Stimulated activated CD8-positive, alpha-beta memory T cell treated with anti-CD3 and anti-CD28 coated beads, Interleukin-4, amount 100 ng/mL, for 48 hours (primary cell): ENCODE measurements around the gene STARD8.
"Not testable (repeated sequence)": the region's sequence is repeated elsewhere in the genome, so short reads cannot be mapped to it uniquely, and the experiment has no call there.

Source experiments
- DNase-seq: peaks from one replicate; pipeline ENCODE4 v3.0.0-alpha.2; 2020

Gene STARD8

DNA sequence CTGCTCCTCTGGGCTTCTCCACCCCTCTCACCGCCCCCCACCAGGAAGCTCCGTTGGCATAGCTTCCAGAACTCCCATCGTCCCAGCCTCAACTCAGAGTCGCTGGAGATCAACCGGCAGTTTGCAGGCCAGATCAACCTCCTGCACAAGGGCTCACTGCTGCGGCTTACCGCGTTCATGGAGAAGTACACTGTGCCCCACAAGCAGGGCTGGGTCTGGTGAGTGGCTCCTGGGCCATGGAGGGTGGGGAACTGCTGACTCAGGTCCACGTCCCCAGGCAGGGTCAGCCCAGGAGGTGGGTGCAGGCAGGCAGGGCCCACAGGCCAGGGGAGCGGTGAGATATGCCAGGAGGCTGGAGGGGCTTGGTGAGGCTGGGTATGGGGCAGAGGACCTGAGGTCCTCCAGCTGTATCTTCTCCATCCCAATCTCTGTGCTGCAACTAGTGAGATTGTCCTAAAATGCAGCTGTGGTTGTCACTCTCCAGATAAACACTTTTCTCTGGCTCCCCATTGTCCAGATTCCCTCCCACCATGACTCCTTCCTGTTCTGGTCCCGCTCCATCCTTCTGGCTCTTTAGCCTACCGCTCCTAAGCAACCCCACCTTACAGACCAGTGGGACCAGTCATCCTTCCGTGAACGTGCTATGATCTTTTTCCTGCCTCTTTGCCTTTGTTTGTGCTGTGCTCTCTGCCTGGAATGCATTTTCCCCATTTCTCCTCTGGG lies 71.9 kb downstream of the STARD8 start:
- DNase-seq, result no peak

DNA sequence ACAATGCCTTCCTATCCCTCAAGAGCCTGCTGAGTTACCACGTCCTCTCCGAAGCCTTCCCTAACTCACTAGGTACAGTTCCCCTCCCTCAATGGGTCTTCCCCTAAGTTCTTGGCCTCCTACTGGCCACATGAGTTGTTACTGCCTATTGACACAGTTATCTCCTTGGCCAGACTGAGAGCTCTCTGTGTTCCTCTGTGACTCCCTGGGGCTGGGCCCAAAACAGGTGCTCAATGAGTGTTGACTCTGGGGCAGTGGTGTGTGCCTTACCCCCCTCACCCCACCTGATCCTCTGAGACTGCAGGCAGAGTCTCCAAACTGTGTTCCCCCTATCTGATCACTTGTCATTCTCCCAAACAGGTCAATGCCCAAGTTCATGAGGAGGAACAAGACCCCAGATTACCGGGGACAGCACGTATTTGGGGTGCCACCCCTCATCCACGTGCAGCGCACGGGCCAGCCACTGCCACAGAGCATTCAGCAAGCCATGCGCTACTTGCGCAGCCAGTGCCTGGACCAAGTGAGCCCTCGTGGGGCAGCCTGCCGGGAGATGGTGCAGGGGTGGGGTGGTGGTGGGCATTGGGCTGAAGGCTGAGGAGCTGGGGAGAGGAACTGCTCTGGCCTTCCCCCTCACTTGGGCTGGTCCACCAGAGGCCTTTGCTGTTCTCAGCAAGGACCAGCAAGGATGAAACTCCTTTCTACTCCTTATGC lies 72.6 kb downstream of the STARD8 start:
- no peak for DNase-seq

- DNase-seq, result no peak
These were observed 73.4 kb downstream of the STARD8 start for GRCh38 chrX:68720851-68721250.

- no peak for DNase-seq
These were observed 74.1 kb downstream of the STARD8 start for GRCh38 chrX:68721546-68721945.

DNA sequence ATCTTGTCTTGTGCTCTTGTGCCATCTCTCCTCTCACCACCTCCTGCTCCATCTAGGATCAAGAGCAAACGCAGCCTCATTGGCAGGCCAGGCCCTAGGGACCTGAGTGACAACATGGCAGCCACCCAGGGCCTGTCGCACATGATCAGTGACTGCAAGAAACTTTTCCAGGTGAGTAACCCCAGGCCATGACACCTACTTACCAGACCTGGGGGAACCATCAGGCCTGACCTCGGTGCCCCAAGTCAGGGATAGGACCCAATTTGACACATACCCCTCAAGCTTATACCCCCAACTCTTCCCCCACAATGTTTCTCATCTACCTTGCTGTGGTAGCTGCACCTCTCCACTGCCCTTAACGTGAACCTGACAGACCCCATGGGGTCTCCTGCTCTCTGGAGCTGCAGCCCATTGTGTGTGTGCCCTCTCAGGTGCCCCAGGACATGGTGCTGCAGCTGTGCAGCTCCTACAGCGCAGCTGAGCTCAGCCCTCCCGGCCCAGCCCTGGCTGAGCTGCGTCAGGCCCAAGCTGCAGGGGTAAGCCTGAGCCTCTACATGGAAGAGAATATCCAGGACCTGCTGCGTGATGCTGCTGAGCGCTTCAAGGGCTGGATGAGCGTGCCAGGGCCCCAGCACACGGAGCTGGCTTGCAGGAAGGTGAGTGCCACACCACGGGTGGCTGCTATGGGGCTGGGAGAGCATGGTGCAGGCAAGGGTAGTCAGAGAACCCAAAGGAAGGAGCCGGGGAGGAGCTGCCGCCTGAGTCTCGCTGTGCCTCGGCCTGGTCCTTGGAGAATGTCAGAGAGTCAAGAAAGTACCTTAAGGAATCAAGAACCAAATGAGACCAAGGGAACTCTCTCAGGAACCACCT lies 74.8 kb downstream of the STARD8 start:
- DNase-seq, result no peak

DNA sequence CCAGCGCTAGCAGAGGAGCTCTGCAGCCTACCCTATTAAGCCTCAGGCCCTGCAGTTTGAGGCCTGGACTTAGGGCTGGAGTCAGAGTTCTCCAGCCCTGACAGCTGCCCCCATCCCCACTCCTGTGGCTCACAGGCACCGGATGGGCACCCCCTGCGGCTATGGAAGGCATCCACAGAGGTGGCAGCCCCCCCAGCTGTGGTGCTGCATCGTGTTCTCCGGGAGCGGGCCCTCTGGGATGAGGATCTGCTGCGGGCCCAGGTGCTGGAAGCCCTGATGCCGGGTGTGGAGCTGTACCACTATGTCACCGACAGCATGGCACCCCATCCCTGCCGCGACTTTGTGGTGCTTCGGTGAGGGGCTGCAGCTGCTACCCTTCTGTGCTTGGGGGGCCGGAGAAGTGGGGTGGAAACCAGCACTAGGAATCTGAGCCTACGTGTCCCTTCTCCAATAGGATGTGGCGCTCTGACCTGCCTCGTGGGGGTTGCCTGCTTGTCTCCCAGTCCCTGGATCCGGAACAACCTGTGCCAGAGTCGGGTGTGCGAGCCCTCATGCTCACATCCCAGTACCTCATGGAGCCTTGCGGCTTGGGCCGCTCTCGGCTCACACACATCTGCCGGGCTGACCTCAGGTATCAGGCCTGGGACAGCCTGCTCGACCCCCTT lies 76.2 kb downstream of the STARD8 start:
- no peak for DNase-seq

DNA sequence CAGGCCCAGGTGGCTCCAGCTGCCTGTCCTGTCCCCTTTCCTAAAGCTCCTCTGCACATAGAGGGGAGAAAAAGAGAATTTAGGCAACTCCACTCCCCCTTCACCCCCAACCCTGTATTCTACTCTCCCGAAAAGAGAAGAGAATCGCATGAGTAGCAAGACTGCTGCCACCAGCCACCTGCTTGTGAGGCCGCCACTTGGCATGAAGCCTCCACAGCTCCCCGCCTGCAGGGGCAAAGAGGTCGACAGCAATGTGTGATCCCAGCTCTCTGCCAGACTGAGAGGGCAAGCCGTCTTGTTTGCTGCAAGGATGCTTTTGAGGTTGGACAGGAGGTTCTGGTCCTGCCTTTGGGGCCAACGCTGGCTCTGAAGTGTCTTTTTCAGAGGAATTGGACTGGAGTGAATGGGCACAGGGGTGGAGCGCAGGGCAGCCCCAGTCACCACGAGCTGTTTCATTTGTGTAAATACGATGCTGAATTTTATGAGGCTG lies 77.1 kb downstream of the STARD8 start:
- no peak for DNase-seq

- no peak for DNase-seq
These were observed 78.4 kb downstream of the STARD8 start for GRCh38 chrX:68725756-68726365.

- no peak for DNase-seq
These were observed 78.9 kb downstream of the STARD8 start for GRCh38 chrX:68726366-68726765.

DNA sequence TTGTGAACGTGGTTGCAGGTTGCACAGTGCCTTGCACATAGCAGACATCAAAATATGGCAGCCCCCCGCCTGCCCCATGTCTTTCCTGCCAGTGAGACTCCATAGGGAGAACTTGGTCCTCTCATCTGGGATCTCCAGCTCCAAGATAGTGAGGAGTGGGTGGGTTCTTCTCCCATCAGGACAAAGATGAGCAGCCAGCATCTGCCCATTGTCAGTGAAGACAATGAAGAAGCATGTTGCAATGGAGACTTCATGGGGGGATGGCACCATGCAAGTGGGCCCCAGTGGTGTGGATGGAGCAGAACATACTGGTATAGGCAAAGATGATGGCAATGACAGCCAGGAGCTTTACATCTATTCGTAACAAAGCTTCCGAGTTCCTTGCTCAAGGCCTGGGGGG lies 80.2 kb downstream of the STARD8 start:
- DNase-seq, result no peak

- DNase-seq, result no peak
These were observed 80.7 kb downstream of the STARD8 start for GRCh38 chrX:68728186-68728585.

GRCh38 chrX:68731254-68731653 lies 83.8 kb downstream of the STARD8 start:
- no peak for DNase-seq

DNA sequence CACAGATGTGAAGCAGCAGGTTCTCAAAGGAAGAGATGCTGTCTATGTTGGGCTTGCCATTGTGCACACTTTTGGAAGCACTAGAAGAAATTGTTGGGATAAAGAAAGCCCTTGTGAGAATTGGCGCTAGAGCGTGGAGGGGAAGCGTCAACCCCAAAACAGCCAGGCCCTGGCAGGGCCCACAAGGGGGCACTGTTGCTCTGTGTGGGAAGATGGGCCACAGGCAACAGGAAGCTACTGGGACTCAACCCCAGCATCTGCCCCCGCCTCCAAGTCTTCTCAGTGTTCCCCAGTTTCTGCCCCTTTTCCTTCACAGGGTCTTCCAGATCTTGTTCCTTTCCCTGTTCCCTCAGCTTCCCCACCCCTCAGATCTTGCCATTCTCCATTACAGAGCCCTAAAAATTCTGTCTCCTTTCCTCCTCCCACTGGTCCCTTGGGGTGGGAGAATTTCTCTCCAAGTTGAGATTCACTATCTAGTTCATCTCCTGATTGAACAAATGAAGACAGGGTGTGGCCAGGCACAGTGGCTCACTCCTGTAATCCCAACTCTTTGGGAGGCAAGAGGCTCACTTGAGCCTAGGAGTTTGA lies 85.5 kb downstream of the STARD8 start:
- DNase-seq, result peak; percentile 78

DNA sequence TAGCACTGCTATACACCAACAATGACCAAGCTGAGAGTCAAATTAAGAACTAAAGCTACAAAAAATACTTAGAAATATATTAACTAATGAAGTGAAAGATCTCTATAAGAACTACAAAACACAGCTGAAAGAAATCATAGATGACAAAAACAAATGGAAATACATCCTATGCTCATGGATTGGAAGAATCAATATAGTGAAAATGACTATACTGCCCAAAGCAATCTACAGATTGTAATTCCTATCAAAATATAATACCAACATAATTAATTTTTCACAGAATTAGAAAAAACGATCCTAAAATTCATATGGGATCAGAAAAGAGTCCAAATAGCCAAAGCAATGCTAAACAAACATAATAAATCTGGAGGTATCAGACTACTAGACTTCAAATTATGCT lies 87.8 kb downstream of the STARD8 start:
- DNase-seq, result no peak

GRCh38 chrX:68741864-68742263 lies 94.4 kb downstream of the STARD8 start:
- not testable (repeated sequence) for DNase-seq

- DNase-seq, result no peak
These were observed 96.3 kb downstream of the STARD8 start for GRCh38 chrX:68743754-68744153.

- DNase-seq, result no peak
These were observed 99.5 kb downstream of the STARD8 start for GRCh38 chrX:68746988-68747387.

DNA sequence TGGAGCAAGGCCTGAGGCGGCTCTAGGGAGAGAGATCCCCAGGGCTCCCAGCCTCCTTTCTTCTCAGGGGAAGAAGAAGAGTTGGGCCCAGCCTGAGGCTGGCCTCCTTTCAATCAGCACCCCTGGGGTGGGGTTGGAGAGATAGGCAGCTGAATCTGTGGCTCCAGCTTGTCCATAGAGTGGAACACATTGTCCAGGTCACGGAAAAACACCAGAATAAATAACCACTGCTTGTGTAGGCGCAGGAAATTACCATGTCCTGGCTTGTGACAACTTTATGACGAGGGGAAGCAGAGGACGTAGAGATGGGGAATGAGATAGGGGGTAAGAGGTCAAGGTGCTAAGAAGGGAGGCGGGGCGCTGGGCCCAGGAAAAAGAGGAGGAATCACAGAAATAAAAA lies 100.6 kb downstream of the STARD8 start:
- no peak for DNase-seq

DNA sequence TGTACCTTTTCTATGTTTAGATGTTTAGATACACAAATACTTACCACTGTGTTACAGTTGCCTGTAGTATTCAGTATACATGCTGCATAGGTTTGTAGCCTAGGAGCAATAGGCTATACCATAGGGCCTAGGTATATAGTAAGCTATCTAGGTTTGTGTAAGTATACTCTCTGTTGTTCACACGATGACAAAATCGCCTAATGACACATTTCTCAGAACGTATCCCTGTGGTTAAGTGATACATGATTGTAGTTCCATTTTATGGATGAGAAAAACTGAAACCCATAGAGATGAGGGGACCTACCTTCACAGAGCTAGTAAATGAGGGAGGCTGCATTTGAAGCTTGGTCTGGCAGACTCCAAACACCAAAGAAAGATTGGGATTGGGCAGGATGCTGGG lies 102.0 kb downstream of the STARD8 start:
- DNase-seq, result no peak

DNA sequence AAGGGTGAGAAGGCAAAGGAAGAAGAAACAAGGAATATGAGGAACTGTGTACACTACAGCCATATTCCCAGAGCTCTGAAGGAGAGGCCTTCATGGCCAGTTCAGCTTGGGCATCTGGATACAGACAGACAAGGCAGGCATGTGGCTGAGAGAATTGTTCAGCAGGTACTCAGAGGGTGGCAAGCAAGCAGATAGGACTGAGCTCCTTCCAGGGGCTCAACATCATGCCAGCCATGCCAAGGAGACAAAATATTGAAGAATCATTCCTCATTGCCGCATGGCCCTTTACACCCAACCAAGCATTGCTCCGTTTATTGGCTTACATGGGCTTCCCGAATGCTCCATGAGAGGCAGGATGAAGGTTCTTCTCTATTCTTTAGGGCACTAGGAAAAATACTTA lies 102.8 kb downstream of the STARD8 start:
- DNase-seq, result no peak

DNA sequence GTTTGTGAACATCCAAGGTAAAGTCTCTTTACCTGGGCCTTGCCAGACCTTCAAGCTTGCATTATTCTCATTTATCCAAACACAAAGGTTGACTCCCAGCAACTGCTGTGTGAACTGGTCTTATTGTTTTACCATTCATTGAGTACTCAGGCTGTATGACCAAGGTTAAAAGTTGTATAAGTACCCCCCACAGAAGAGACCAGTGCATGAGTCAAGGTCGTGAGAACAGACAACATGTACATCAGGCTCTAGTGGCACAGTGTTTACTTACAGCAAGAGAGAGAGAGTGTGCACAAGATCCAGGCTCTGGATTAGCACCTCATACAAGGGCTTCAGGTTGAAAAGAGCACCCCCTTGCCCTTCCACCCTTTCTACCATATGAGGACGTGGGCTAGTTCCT lies 103.9 kb downstream of the STARD8 start:
- no peak for DNase-seq

GRCh38 chrX:68753218-68753617 lies 105.8 kb downstream of the STARD8 start:
- no peak for DNase-seq
